Stimulated activated CD4-positive, alpha-beta T cell treated with anti-CD3 and anti-CD28 coated beads, Interleukin-12 subunit alpha, Interleukin-12 subunit beta, amount 100 ng/mL, for 48 hours (primary cell): ENCODE results near the gene HEG1.
"Not testable (repeated sequence)": the region's sequence is repeated elsewhere in the genome, so short reads cannot be mapped to it uniquely, and the experiment has no call there.

Source experiments
- DNase-seq, 3 donors: peaks; one replicate each; pipeline ENCODE4 v3.0.0-alpha.2; 2020; ENCODE audit warnings: low read depth in 2 of 3, low spot score in 1 of 3

Gene HEG1, protein sequence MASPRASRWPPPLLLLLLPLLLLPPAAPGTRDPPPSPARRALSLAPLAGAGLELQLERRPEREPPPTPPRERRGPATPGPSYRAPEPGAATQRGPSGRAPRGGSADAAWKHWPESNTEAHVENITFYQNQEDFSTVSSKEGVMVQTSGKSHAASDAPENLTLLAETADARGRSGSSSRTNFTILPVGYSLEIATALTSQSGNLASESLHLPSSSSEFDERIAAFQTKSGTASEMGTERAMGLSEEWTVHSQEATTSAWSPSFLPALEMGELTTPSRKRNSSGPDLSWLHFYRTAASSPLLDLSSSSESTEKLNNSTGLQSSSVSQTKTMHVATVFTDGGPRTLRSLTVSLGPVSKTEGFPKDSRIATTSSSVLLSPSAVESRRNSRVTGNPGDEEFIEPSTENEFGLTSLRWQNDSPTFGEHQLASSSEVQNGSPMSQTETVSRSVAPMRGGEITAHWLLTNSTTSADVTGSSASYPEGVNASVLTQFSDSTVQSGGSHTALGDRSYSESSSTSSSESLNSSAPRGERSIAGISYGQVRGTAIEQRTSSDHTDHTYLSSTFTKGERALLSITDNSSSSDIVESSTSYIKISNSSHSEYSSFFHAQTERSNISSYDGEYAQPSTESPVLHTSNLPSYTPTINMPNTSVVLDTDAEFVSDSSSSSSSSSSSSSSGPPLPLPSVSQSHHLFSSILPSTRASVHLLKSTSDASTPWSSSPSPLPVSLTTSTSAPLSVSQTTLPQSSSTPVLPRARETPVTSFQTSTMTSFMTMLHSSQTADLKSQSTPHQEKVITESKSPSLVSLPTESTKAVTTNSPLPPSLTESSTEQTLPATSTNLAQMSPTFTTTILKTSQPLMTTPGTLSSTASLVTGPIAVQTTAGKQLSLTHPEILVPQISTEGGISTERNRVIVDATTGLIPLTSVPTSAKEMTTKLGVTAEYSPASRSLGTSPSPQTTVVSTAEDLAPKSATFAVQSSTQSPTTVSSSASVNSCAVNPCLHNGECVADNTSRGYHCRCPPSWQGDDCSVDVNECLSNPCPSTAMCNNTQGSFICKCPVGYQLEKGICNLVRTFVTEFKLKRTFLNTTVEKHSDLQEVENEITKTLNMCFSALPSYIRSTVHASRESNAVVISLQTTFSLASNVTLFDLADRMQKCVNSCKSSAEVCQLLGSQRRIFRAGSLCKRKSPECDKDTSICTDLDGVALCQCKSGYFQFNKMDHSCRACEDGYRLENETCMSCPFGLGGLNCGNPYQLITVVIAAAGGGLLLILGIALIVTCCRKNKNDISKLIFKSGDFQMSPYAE (N-terminal part only)

DNA sequence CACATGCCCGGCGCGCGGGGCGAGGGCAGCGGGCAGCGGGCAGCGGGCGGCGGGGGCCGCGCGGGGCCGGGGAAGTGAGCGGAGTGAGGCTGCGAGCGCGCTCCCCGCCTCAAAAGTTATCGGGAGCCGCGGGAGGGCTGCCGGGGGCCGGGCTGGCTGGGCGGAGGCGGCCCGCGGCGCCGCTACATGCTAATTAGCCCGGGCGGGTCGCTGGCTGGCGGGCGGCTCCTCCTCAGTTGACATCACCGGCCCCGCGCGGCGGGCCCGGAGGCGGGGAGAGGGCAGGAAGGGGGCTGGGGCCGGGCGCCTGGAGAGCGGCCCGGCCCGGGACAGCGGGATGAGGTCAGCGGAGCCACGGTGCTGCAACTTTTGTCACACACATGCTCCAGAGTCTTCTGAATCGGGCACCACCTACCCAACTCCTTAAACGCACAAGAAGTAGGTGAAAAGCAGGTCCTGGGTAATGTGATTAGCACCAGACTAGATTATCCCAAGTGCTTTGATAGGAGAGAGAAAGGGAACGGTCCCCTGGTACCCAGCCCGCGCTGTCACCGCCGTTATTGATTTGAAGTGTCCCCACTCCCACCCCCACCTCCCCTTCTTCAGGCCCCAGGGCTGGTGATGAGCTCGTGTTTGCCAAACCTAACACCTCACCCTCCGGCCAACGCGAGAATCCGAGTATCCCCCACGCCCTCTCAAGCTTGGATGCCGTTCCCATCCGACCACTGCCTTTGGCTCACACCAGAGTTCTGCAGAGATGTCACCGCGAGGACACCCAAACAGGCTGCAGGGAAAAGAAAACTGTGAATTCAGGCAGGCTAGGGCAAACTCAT, at the start of gene HEG1:
Gene HEG1 (minus strand): TSS at position 85 of the 833 bp plus-strand sequence. CDS start 107 bp downstream, outside the sequence.
- peak; percentile 34 to 72 (median 53) for DNase-seq

DNA sequence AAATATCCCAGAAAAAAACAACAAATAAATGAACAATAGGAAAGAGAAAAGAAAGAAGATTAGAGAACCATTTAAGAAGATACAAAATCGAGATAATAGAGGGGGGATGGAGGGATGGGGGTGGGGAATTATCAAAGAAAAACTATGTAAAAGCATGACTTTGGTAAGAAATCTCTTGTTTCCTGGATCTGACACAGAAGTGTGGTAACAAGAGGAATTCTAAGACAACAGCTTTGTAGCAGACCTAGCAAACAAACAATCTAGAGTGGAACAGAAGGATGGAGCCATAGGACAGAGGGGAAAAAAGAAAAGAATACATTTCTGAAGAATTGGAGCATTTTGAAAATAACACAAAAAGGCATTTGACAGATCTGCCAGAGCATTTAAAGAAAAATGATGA, 49.3 kb upstream of the HEG1 start:
- DNase-seq = no peak

DNA sequence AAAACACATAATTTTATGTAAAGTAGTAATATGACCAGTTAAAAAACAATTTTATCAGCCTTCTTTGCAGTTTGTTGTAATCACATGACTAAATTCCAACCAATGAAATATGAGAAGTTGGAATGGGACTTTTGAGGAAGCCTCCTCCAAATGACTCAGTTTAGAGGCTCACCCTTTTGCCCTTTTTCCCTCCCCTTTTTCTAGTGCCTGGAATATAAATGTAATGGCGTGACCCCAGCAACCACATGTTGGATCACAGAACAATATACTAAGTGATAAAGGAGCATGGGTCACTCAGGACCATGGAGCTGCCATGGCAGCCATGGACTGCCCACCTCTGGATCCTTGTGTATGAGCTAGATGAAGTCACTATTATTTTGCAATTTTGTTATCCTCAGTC, 48.8 kb upstream of the HEG1 start:
- no peak for DNase-seq

DNA sequence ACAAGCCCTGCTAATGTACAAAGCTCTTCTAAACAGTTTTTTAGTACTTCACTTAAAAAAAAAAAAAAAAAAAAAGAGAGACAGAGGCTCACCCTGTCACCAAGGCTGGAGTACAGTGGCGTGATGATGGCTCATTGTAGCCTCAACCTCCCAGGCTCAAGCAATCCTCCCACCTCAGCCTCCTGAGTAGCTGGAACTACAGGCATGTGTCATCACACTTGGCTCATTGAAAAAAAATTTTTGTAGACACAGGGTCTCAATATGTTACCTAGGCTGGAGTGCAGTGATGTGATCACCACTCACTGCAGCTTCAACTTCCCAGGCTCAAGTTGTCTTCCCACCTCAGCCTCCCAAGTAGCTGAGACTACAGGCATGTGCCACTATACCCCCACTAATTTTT, 47.6 kb upstream of the HEG1 start:
- no peak for DNase-seq

DNA sequence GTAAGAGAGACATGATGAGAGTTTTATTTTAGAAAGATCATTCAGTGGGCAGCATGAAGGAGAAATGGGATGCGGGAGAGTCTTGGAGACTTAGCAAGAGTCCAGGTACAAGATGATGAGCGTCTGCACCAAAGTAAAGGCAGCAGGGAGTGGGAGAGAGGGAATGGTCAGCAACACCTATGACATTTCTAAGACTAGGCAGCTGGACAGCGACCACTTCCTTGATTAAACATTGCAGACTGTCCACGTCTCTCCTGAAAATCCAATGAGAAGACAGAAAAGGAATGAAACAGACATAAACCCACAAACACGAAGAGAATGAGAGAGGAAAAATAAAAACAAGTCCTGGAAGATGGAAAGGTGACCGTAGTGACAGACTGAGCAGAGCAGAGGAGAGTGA, 46.7 kb upstream of the HEG1 start:
- DNase-seq = no peak

DNA sequence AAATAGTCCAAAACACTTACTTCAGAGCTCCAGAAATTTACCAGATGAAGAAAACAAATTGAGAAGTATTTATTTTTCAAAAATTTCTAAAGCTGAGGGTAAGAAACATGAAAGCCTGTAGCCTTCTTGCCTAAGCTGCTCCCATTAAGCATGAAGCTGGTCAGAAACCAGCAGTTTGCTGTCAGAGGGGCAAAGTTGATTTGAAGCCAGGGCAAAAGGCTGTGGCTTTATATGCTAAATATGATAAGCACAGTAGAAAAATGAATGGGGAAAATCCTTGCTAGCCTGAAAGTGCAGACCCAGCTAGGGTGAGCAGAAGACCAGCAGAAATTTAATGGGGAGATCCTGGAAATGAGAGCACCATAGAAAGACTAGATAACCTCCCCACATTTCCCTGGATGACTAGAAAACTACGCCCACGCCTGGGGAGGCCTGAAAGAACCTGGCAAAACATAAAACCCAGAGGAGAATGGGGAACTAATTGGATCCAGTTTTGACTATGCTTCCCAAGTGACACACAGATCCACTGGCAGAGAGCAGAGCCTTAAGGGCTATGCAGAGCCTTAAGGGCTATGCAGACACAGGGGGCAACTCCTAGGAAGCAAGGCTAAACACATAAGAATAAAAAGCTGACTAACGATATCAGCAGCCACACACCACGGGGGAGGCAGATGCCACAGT, 43.0 kb upstream of the HEG1 start:
- DNase-seq = no peak

DNA sequence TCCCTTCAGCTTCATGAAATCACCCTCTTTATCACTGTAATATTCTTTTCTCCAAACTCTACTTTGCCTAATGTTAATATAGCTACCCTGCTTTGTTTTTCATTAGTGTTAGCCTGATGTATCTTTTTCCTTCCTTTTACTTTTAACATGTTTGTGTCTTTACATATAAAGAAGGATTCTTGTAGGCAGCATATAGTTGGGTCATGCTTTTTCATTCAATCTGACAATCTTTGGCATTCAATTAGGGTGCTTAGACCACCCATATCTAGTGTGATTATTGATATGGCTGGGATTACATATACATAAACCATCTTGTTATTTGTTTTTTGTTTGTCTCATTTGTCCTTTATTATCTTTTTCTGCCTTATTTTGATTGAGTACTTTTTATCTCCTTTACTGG, 34.9 kb upstream of the HEG1 start:
- DNase-seq = no peak

DNA sequence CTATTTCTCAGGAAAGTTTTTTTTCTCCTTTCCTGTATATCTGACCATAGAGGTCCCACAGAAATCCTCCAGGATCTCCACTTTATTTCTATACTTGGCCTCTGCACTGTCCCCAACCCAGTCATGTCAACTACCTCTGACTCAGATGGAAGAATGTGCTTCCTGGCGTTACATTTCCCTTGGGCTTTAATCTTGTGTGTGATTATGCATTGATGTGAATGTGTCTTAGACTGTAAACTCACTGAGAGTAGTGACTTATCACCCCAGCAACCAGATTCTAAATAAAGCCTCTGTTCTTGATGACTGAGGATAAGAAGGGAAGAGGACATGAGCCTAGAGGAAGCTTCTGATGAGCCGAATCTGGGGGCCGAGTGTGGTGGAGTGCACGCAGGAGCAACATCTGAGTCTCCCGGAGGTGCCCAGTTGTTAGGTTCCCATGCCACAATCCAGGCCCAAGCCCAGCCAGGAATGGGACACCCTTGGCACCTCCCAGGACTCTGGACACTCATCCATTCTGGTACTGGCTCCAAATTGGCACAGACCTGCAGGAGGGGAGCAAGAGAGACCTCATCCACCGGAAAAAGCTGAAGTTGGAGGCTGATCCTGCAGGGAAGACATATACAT, 32.1 kb upstream of the HEG1 start:
- DNase-seq = no peak

DNA sequence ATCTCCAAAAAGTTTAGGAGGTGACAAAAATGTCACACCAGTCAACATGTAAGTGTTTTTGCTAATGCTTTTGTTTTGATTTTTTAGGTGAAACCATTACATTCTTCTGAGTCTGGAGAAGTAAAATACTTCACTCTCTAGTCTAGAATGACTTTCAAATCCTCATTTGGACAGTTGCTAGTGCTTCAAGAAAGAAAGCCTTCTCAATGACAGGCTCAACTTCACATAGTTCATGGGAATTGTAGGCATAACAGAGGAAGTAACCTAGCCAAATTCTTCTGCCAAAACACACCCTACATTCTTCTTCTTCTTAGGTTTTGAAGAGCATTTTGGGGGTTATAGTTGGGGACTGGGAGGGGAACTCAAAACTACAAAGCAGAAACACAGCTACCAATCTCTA, 29.4 kb upstream of the HEG1 start:
- DNase-seq = no peak

DNA sequence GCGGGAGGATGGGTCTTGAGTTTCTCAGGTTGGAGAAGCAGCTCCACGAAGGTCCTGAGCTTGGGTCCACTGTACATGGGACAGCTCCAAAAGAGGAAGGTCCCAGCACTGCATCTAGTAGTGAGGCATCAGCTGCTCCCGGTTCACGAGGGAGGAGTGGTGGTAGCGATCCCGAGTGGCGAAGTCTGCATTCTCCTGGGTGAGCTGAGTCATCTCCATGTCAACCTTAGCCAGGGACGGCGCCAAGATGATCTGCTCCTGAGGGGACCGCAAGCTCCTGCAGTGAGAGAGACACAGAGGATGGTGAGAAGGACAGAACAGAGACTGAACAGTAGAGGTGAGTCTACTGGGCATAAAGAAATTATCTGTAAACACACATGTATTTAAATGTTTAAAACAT, 28.0 kb upstream of the HEG1 start:
- DNase-seq = no peak

DNA sequence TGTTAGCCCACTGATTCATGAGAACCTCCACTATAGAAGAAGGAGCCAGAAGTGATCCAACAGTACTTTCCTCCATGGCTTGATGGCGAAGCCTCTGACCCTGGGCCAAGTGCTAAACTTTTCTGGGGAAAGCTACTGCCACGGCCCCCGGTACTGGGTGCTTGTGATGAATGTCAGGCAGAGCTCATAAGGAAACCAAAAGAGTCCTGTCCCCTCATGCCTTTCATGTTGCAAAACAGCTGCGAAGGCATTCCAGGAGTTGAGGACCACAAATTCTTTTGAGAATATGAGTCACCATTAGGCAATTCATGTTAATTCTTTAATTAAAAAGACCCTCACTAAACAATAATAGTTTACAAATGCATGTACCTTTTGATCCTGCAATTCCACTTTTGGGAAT, 26.5 kb upstream of the HEG1 start:
- not testable (repeated sequence) for DNase-seq

DNA sequence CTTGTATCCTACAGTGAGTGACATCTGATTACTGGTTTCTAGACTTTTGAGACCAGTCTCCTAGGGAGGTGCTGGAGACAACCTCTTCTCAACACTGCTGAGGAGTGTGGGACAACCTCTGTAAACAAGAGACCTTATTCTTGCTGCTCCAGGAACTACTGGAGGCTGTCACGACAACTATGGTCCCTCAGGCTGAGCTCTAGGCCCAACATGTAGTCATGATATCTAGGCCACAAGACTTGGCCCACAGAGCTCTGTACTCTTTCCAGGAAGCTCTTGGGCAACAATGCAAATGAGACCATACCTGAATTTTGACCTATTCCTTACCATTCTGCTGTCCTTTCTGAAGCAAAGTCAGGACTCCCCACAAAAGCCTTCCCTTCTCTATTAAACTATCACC, 24.3 kb upstream of the HEG1 start:
- DNase-seq = no peak

DNA sequence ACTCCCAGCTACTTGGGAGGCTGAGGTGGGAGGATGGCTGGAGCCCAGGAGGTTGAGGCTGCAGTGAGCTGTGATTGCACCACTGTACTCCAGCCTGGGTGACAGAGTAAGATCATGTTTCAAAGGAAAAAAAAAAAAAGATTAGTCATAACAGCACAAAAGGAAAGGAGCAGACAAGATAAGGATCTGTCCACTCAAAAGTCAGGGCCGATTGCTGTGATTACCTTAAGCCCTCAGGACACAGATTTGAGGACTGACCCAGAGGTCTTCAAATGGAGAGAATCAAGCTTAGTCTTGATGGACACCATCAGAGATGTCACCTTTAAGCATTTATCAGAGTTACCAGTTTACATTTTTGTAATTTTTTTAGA, 23.9 kb upstream of the HEG1 start:
- DNase-seq = no peak

DNA sequence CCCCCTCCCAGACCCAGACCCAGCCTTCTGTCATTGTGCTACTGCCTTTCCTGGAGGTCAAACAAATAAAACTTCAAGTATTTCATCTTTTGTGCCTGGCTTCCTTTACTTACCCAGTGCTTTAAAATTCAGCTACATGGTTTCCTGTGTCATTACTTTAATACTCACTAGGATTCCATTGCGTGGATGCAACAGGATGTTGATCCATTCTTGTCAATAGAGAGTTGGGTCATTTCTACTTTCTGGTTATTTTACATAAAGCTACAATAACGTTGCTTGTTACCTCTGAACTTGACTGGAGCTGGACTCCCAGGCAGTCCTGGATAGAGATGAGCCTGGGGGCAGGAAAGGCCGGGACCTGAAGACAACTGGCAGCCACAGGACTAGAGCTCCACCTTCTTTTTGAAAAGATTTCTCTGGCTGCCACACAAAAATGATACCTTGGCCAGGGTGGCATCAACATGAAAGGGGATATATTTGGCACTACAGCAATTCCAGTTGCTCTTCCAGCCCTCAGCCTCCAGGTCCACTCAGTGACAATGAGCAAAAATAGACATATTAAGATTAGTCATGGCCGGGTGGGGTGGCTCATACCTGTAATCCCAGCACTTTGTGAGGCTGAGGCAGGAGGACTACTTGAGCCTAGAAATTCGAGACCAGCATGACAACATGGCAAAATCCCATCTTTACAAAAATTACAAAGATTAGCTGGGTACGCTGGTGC, 23.3 kb upstream of the HEG1 start:
- no peak for DNase-seq

DNA sequence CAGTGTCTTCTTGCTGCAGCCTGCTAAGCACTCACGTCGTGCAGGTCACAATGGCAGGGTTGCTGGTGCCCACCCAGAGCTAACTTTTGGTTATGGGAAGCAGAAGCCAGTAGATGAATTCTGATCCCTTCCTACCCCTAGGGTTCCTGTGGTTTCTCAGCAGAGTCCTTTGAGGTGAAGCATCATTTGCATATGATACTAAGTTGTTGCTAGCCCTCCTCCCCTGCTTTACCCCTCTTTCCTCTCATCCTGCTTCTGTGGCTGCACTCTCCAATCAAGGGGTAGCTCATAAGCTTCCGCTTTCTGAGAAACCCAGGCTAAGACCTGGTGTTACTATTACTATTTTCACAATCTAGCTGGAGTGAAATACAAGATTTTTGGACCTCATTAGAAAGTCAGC, 22.1 kb upstream of the HEG1 start:
- no peak for DNase-seq

DNA sequence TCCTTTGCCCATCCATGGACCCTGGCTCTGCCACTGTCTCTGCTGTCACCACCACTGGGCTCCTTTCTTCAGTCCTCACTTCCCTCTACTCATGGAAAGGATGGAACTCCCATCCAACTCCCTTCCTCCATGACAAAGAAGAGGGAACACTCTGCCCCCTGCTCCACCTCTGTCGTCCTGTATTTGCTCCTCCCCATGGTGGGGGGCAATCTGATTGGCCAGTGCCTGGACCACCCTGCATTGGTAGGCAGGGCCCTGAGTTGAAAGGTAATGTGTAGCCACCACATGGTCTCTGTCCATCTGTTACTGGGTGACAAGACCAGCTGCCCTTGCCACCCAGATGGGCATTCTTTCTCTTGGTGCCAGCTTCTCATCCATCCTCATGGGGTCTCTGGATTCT, 20.7 kb upstream of the HEG1 start:
- no peak for DNase-seq

DNA sequence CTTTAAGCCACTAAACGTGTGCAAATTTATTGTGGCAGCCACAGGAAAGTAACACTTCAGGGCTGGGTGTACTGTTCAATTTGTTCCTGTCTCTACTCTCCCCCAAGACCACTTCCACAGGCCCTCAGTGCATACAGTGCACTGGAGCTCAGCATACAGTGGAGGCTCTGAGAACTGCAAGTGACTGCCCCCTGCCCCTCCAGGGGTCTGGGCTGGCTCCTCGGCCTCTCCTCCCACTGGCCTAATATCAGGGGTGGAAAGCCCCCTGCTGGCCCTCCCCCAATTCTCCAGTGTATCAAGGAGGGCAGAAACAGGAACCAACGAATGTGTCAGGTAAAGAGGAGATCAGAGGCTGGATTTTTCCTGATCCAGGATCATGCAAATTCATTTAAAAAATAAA, 19.9 kb upstream of the HEG1 start:
- no peak for DNase-seq

DNA sequence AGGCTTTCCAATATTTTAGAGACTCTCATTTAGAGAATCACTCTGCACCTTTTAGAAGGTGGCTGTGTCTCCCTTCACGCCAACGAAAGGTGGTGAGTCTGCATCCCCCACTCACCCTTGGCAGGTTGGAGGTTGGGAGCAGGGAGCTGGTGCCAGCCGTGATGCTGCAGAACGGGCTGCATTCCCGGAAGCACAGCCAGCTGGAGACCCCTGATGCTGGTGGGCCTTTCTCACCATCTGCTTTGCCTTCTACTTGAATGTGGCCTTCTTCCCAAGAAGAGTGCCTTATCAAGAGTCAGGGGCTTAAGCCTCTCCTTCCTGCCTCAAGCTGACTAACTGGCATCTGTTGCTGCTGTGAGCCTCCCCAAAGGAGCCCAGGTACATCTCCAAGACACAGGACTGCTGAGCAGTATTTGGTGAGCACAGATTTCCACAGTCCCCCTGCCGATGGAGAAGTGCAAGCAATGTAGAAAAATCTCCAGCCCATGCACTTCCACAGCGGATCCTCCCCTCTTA, 17.7 kb upstream of the HEG1 start:
- no peak for DNase-seq
